ENCODE results near the gene PHF23. TPM values are rescaled to one million over a fixed set of nuclear protein-coding genes. Genes with fewer than 3 reads are reported as not detected.

The PHF23 gene
- total RNA-seq, 2 experiments from 2014 or later, result 28.1 to 28.8 TPM

DNA sequence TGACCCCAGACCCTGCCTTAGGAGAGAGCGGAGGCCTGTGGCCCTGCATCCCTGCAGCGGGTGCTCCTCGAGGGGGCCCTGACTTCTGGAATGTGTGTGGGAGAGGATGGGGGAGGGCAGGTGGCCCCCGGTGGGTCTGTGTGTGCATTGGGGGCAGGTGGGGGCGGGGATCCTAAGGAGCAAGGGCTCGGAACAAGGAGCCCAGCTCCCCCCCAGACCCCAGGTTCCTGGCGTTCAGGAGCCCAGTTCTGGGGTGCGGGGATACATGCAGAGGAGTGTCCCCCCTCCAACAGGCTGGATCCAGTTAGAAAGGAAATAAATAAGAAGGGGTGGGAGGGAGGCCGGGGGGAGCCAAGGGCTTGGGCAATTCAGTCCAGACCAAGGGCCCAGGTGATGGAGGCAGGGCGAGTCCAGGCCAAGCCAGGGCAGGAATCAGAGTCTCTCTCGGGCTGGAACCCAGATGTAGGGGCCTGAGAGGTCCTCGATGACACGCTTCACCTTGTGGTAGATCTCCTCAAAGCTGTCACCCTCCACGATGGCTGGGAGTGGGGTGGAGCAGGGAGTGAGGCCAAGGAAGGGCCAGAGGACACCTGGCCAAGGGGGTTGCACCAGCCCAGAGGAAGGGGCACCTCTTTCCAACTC is 48.9 kb downstream of the PHF23 start:
- Mint-ChIP-seq H3K4me1 (peaks cover 2% of the 10 kb centered on the region), H3K9me3 (no peaks in the 10 kb centered on the region), H3K27ac (no peak overlapping the region), H3K4me3 (no peak overlapping the region), H3K36me3 (peaks cover 3% of the 10 kb centered on the region), H3K27me3 (no peaks in the 10 kb centered on the region)
- DNase-seq, result no peak

DNA sequence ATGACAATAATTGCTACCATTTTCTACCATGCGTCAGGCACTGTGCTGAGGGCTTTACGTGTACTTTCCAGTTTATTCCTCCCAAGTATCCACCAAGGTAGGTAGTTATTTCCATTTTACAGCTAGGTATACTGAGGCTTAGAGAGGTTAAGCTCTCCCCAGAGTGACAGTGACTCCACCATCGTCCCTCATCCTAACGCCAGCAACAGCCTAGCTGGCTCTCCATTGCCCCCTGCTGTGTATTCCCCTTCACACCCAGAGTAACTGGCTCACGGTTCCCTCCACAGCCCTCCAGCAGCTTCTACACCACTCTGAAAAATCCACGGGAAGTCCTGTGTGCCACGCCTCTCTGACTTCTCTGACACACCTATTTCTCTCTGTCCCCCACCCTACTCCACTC is 53.0 kb downstream of the PHF23 start:
- no peaks in the 10 kb centered on the region for H3K27me3 Mint-ChIP-seq
- no peaks in the 10 kb centered on the region for H3K36me3 Mint-ChIP-seq
- H3K27ac Mint-ChIP-seq, result no peak overlapping the region
- no peak overlapping the region for H3K4me3 Mint-ChIP-seq
- no peaks in the 10 kb centered on the region for H3K9me3 Mint-ChIP-seq
- no peak for DNase-seq
- H3K4me1 Mint-ChIP-seq, result no peaks in the 10 kb centered on the region

Other genes starting within 250 kb of the PHF23 start
- not detected for gene ALOX12, start 243.4 kb downstream of the PHF23 start, total RNA-seq
- gene RNASEK, start 226.8 kb downstream of the PHF23 start, total RNA-seq, result 10 to 100 TPM; 90.6 to 98.6 TPM
- gene BCL6B, start 216.4 kb downstream of the PHF23 start, total RNA-seq, result 1 to 10 TPM in 1 of 2 experiments, under 1 TPM in 1; 0.85 to 1.0 TPM
- gene SLC16A13, start 203.4 kb downstream of the PHF23 start, total RNA-seq, result 1 to 10 TPM; 5.2 to 6.2 TPM
- gene SLC16A11, start 195.4 kb downstream of the PHF23 start, total RNA-seq, result 1 to 10 TPM; 1.5 to 1.8 TPM
- not detected for gene CLEC10A, start 159.2 kb downstream of the PHF23 start, total RNA-seq
- not detected for gene ASGR2, start 124.6 kb downstream of the PHF23 start, total RNA-seq
- 1 to 10 TPM; 2.8 to 4.4 TPM for gene ASGR1, start 60.1 kb downstream of the PHF23 start, total RNA-seq
- gene DLG4, start 19.6 kb downstream of the PHF23 start, total RNA-seq, result 1 to 10 TPM; 8.9 to 9.8 TPM
- gene ACADVL, start 19.5 kb downstream of the PHF23 start, total RNA-seq, result 100 to 1,000 TPM; 245 to 256 TPM
- gene DVL2, start 4.9 kb downstream of the PHF23 start, total RNA-seq, result 10 to 100 TPM; 64.4 to 66.5 TPM
- 100 to 1,000 TPM; 112 to 113 TPM for gene GABARAP, start 3.0 kb upstream of the PHF23 start, total RNA-seq
- gene CTDNEP1, start 12.3 kb upstream of the PHF23 start, total RNA-seq, result 100 to 1,000 TPM; 180 to 191 TPM
- gene ELP5, start 12.8 kb upstream of the PHF23 start, total RNA-seq, result 100 to 1,000 TPM in 1 of 2 experiments, 10 to 100 TPM in 1; 99.0 to 110 TPM
- gene CLDN7, start 23.0 kb upstream of the PHF23 start, total RNA-seq, result 1 to 10 TPM in 1 of 2 experiments, under 1 TPM in 1; 0.90 to 1.6 TPM
- under 1 TPM; 0.54 to 0.56 TPM for gene SLC2A4, start 42.3 kb upstream of the PHF23 start, total RNA-seq
- gene YBX2, start 55.2 kb upstream of the PHF23 start, total RNA-seq, result under 1 TPM; 0.19 to 0.24 TPM
- 1,000 to 10,000 TPM; 1,429 to 1,492 TPM for gene EIF5A, start 68.2 kb upstream of the PHF23 start, total RNA-seq
- gene GPS2, start 75.9 kb upstream of the PHF23 start, total RNA-seq, result 10 to 100 TPM; 58.4 to 62.6 TPM
- 10 to 100 TPM; 44.1 to 46.0 TPM for gene NEURL4, start 89.9 kb upstream of the PHF23 start, total RNA-seq
- gene ACAP1, start 97.1 kb upstream of the PHF23 start, total RNA-seq, result 100 to 1,000 TPM; 235 to 238 TPM
- 1 to 10 TPM; 4.0 to 4.5 TPM for gene KCTD11, start 112.7 kb upstream of the PHF23 start, total RNA-seq
- not detected for gene TMEM95, start 115.7 kb upstream of the PHF23 start, total RNA-seq
- gene TNK1, start 141.6 kb upstream of the PHF23 start, total RNA-seq, result 1 to 10 TPM; 4.3 to 5.0 TPM
- gene PLSCR3, start 155.1 kb upstream of the PHF23 start, total RNA-seq, result 10 to 100 TPM; 63.0 to 66.8 TPM
- 10 to 100 TPM; 42.7 to 44.3 TPM for gene TMEM256, start 164.6 kb upstream of the PHF23 start, total RNA-seq
- 1 to 10 TPM; 8.8 to 9.3 TPM for gene NLGN2, start 168.4 kb upstream of the PHF23 start, total RNA-seq
- not detected for gene SPEM1, start 180.9 kb upstream of the PHF23 start, total RNA-seq
- gene SPEM2, start 186.2 kb upstream of the PHF23 start, total RNA-seq, result not detected
- not detected for gene SPEM3, start 189.4 kb upstream of the PHF23 start, total RNA-seq
- gene TMEM102, start 196.0 kb upstream of the PHF23 start, total RNA-seq, result 10 to 100 TPM; 10.4 TPM
- gene FGF11, start 200.1 kb upstream of the PHF23 start, total RNA-seq, result 1 to 10 TPM; 7.6 to 9.2 TPM
- gene CHRNB1, start 205.6 kb upstream of the PHF23 start, total RNA-seq, result 10 to 100 TPM; 10.6 to 11.3 TPM
- 10 to 100 TPM; 16.7 TPM for gene ZBTB4, start 240.2 kb upstream of the PHF23 start, total RNA-seq
- gene SLC35G6, start 242.0 kb upstream of the PHF23 start, total RNA-seq, result not detected
- 100 to 1,000 TPM; 198 to 200 TPM for gene POLR2A, start 244.9 kb upstream of the PHF23 start, total RNA-seq